Activated gamma-delta T cell treated with anti-CD3 and anti-CD28 coated beads, Interleukin-2, amount 50 U/mL, for 16 hours (primary cell): ENCODE measurements around the gene KRTAP10-10.
"Not testable (repeated sequence)": the region's sequence is repeated elsewhere in the genome, so short reads cannot be mapped to it uniquely, and the experiment has no call there.

Experiments used
- DNase-seq: peaks from one replicate; pipeline ENCODE4 v3.0.0-alpha.2; 2020; ENCODE audit warnings: low read depth

Gene KRTAP10-10

GRCh38 chr21:44626673-44627143, 10.4 kb upstream of the KRTAP10-10 start, which contains the start of gene KRTAP10-9:
KRTAP10-9 (plus strand) TSS chr21:44627093; CDS start chr21:44627172, 79 bp downstream.
- no peak for DNase-seq

GRCh38 chr21:44627181-44627822, 9.9 kb upstream of the KRTAP10-10 start:
- DNase-seq, result not testable (repeated sequence)

GRCh38 chr21:44627831-44628233, 9.3 kb upstream of the KRTAP10-10 start:
- not testable (repeated sequence) for DNase-seq

- no peak for DNase-seq
Measured at GRCh38 chr21:44628707-44629391, 8.3 kb upstream of the KRTAP10-10 start.

GRCh38 chr21:44630440-44630839, 6.7 kb upstream of the KRTAP10-10 start:
- no peak for DNase-seq

- no peak for DNase-seq
Measured at GRCh38 chr21:44632067-44632466, 5.1 kb upstream of the KRTAP10-10 start.

- no peak for DNase-seq
Measured at GRCh38 chr21:44636209-44637017, 743 bp upstream of the KRTAP10-10 start.

- not testable (repeated sequence) for DNase-seq
Measured at GRCh38 chr21:44637851-44638348, 744 bp downstream of the KRTAP10-10 start.

GRCh38 chr21:44638506-44639330, 1.6 kb downstream of the KRTAP10-10 start:
- DNase-seq, result not testable (repeated sequence)

- DNase-seq, result no peak
Measured at GRCh38 chr21:44639331-44639655, 2.1 kb downstream of the KRTAP10-10 start.

GRCh38 chr21:44640761-44641160, 3.6 kb downstream of the KRTAP10-10 start:
- DNase-seq, result no peak

- DNase-seq, result no peak
Measured at GRCh38 chr21:44643741-44644310, 6.7 kb downstream of the KRTAP10-10 start.

- no peak for DNase-seq
Measured at GRCh38 chr21:44644878-44645277, 7.7 kb downstream of the KRTAP10-10 start.

GRCh38 chr21:44646366-44647221, 9.4 kb downstream of the KRTAP10-10 start, which contains the start of gene KRTAP10-11:
KRTAP10-11 (plus strand) TSS chr21:44646414; CDS start chr21:44646459, 45 bp downstream.
- not testable (repeated sequence) for DNase-seq

- DNase-seq, result no peak
Measured at GRCh38 chr21:44647222-44647552, 10.0 kb downstream of the KRTAP10-10 start.

- DNase-seq, result no peak
Measured at GRCh38 chr21:44648557-44649311, 11.6 kb downstream of the KRTAP10-10 start.

- DNase-seq, result no peak
Measured at GRCh38 chr21:44649521-44650100, 12.5 kb downstream of the KRTAP10-10 start.

- no peak for DNase-seq
Measured at GRCh38 chr21:44650265-44650972, 13.3 kb downstream of the KRTAP10-10 start.
